Osteoblast (primary cell): ENCODE results near the gene ZIC3. TPM values are rescaled to one million over a fixed set of nuclear protein-coding genes. Genes with fewer than 3 reads are reported as not detected.
"Not testable (repeated sequence)": the region's sequence is repeated elsewhere in the genome, so short reads cannot be mapped to it uniquely, and the experiment has no call there.

Experiments used
- DNase-seq: peaks from one replicate; pipeline ENCODE4 v3.0.0; 2011; ENCODE audit warnings: low spot score, mixed read lengths; ENCODE audit not compliant: insufficient read length; ENCODE audit errors: missing footprints
- H2AFZ ChIP-seq: 2 replicates; pipeline ENCODE4 v1.6.0; 2011; ENCODE audit warnings: mild to moderate bottlenecking, low read length
- H3K27ac ChIP-seq: 2 replicates; pipeline ENCODE4 v1.5.1; 2011; ENCODE audit warnings: mild to moderate bottlenecking, low read depth, low read length, moderate library complexity
- H3K27me3 ChIP-seq: 2 replicates; pipeline ENCODE4 v1.6.0; 2012; ENCODE audit warnings: mild to moderate bottlenecking, control low read depth, inconsistent platforms, low read length, moderate library complexity; ENCODE audit not compliant: insufficient read depth
- H3K36me3 ChIP-seq: 2 replicates; pipeline ENCODE4 v1.5.1; 2011; ENCODE audit warnings: mild to moderate bottlenecking, low read length, control low read depth, moderate library complexity; ENCODE audit not compliant: insufficient read depth
- H3K4me1 ChIP-seq: 2 replicates; pipeline ENCODE4 v1.5.1; 2011; ENCODE audit warnings: mild to moderate bottlenecking, low read length, control low read depth, moderate library complexity; ENCODE audit not compliant: insufficient read depth
- H3K4me2 ChIP-seq: 2 replicates; pipeline ENCODE4 v1.6.0; 2011; ENCODE audit warnings: mild to moderate bottlenecking, low read length; ENCODE audit not compliant: insufficient read depth
- H3K4me3 ChIP-seq: fragments of 200-600 bp; sonication (generic); 3 replicates; pipeline ENCODE4 v1.5.1; 2012; ENCODE audit warnings: mild to moderate bottlenecking, low read length, inconsistent platforms; ENCODE audit not compliant: insufficient read depth
- H3K79me2 ChIP-seq: 2 replicates; pipeline ENCODE4 v1.6.0; 2012; ENCODE audit warnings: mild to moderate bottlenecking, low read length, control low read depth, inconsistent platforms; ENCODE audit not compliant: insufficient read depth
- H3K9me3 ChIP-seq: 2 replicates; pipeline ENCODE4 v1.5.1; 2011; ENCODE audit warnings: low read depth, low read length, control low read depth
- H4K20me1 ChIP-seq: 2 replicates; pipeline ENCODE4 v1.6.0; 2012; ENCODE audit warnings: mild to moderate bottlenecking, low read length, control low read depth; ENCODE audit not compliant: insufficient read depth
- CTCF ChIP-seq: IDR thresholded peaks from 2 replicates; pipeline ENCODE4 v1.5.1; 2011; ENCODE audit warnings: mild to moderate bottlenecking, low read depth, low read length, moderate library complexity; ENCODE audit errors: extremely low read depth
- total RNA-seq: library from RNA; depleted of rRNA; stranded (reverse); fragments of >200 nt; gene quantifications from 2 replicates; pipeline ENCODE4 v1.2.3, GENCODE V29; 2012

Gene ZIC3
- total RNA-seq, 1 donor, result not detected

- H3K9me3 ChIP-seq, result no peaks in the 10 kb centered on the region
- H3K4me2 ChIP-seq, result no peak overlapping the region
- H3K27ac ChIP-seq, result no peak overlapping the region
- H3K79me2 ChIP-seq, result no peaks in the 10 kb centered on the region
- no peaks in the 10 kb centered on the region for H4K20me1 ChIP-seq
- DNase-seq, result no peak
- H2AFZ ChIP-seq, result no peak overlapping the region
- H3K27me3 ChIP-seq, result no peaks in the 10 kb centered on the region
- H3K4me1 ChIP-seq, result no peaks in the 10 kb centered on the region
- no peaks in the 10 kb centered on the region for H3K36me3 ChIP-seq
- no peak for TF ChIP-seq CTCF
- no peak overlapping the region for H3K4me3 ChIP-seq
Measured at GRCh38 chrX:137550665-137551261, 15.2 kb upstream of the ZIC3 start.

GRCh38 chrX:137552098-137552497 is 13.8 kb upstream of the ZIC3 start:
- H3K79me2 ChIP-seq, H3K4me1 ChIP-seq, H3K9me3 ChIP-seq, DNase-seq, H4K20me1 ChIP-seq, H3K36me3 ChIP-seq, H3K27me3 ChIP-seq, H2AFZ ChIP-seq, H3K4me2 ChIP-seq, H3K4me3 ChIP-seq, H3K27ac ChIP-seq: not testable (repeated sequence)

- Histone ChIP-seq H3K27ac (no peak overlapping the region), H4K20me1 (no peaks in the 10 kb centered on the region), H3K79me2 (no peaks in the 10 kb centered on the region), H3K27me3 (peaks cover 11% of the 10 kb centered on the region), H3K36me3 (no peaks in the 10 kb centered on the region), H3K4me1 (no peaks in the 10 kb centered on the region), H3K9me3 (no peaks in the 10 kb centered on the region), H2AFZ (no peak overlapping the region), H3K4me2 (no peak overlapping the region), H3K4me3 (no peak overlapping the region)
- TF ChIP-seq CTCF, result no peak
- DNase-seq, result no peak
Measured at GRCh38 chrX:137562096-137562495, 3.8 kb upstream of the ZIC3 start.

- Histone ChIP-seq H4K20me1 (no peaks in the 10 kb centered on the region), H3K36me3 (no peaks in the 10 kb centered on the region), H3K4me2 (no peak overlapping the region), H2AFZ (no peak overlapping the region), H3K79me2 (no peaks in the 10 kb centered on the region), H3K27ac (no peak overlapping the region), H3K27me3 (peaks cover 17% of the 10 kb centered on the region), H3K9me3 (no peaks in the 10 kb centered on the region), H3K4me1 (no peaks in the 10 kb centered on the region), H3K4me3 (no peak overlapping the region)
- no peak for DNase-seq
- no peak for TF ChIP-seq CTCF
Measured at GRCh38 chrX:137563681-137564651, 2.0 kb upstream of the ZIC3 start.
